ENCODE results near the gene PPM1J. TPM values are rescaled to one million over a fixed set of nuclear protein-coding genes. Genes with fewer than 3 reads are reported as not detected.
A peak's percentile ranks its signal among the peaks of the same experiment; 100 is the strongest.

PPM1J gene
- polyA plus RNA-seq, 1 of the 3 experiments (the other 2 are of a cell fraction), result 5.3 TPM

DNA sequence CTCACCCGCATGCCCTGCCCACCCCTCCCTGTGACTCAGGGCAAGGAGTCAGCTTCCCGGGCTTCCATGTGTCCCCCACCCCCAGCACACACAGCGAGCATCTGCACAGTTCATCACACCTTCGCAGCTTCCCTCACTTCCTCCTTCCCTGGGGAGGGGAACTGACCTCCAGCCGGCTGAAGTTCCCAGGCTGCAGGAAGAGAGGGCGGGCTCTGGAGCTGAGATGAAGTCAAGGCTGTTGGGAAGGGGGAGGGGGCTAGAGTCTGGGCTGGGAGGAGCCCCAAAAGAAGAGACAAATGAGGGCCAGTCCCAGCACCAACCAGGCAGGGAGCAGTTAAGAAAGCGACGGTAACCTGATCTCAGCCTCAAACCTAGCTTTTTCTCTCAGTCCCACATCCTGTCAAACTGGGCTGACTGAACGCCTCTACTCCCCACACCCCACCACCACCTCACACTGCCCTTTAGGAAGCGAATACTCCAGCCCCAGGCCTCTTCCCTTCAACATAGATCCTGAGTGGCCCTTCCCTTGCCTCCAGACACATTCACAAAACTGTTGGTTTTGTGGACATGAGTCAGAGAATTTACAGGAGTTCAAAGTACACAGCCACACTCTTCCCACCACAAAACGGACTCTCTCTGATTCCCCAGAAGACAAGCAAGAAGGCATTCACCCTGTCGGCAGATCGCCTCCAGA lies 10.1 kb downstream of the PPM1J start (continued):
- TF ChIP-seq, protein P1, sequence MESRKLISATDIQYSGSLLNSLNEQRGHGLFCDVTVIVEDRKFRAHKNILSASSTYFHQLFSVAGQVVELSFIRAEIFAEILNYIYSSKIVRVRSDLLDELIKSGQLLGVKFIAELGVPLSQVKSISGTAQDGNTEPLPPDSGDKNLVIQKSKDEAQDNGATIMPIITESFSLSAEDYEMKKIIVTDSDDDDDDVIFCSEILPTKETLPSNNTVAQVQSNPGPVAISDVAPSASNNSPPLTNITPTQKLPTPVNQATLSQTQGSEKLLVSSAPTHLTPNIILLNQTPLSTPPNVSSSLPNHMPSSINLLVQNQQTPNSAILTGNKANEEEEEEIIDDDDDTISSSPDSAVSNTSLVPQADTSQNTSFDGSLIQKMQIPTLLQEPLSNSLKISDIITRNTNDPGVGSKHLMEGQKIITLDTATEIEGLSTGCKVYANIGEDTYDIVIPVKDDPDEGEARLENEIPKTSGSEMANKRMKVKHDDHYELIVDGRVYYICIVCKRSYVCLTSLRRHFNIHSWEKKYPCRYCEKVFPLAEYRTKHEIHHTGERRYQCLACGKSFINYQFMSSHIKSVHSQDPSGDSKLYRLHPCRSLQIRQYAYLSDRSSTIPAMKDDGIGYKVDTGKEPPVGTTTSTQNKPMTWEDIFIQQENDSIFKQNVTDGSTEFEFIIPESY (IDR thresholded peaks at IDR 0.05; ENCODE audit: borderline replicate concordance, low read depth), result no peak
- peak; percentile 66; the same call in 1 of the 2 replicates for TF ChIP-seq GABPA (IDR thresholded peaks at IDR 0.05; ENCODE audit: low read depth)
- 0 out of 4 replicates have a peak, but pooled peaks of 1 of the 2 experiments have one; percentile 40 for TF ChIP-seq EP300 (IDR thresholded peaks at IDR 0.05; ENCODE audit: borderline replicate concordance in 1 of 2, low read depth in 1 of 2, low read length in 1 of 2)
- TF ChIP-seq NRF1 (IDR thresholded peaks at IDR 0.05; ENCODE audit: low read depth, low read length), result no peak
- no peak for TF ChIP-seq RAD21 (IDR thresholded peaks at IDR 0.05; ENCODE audit: low read length)
- TF ChIP-seq JUND (IDR thresholded peaks at IDR 0.05), result no peak
- TF ChIP-seq SIN3A (IDR thresholded peaks at IDR 0.05; ENCODE audit: borderline replicate concordance, low read depth, low read length), result peak; percentile 24; the same call in 1 of the 2 replicates
- peak; percentile 31 for TF ChIP-seq MXI1 (IDR thresholded peaks at IDR 0.05; ENCODE audit: low read depth, low read length)
- TF ChIP-seq, protein P2, sequence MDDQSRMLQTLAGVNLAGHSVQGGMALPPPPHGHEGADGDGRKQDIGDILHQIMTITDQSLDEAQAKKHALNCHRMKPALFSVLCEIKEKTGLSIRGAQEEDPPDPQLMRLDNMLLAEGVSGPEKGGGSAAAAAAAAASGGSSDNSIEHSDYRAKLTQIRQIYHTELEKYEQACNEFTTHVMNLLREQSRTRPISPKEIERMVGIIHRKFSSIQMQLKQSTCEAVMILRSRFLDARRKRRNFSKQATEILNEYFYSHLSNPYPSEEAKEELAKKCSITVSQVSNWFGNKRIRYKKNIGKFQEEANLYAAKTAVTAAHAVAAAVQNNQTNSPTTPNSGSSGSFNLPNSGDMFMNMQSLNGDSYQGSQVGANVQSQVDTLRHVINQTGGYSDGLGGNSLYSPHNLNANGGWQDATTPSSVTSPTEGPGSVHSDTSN (IDR thresholded peaks at IDR 0.05), result 0 out of 2 replicates have a peak, but pooled peaks have one; percentile 11
- no peak for TF ChIP-seq MEF2A (IDR thresholded peaks at IDR 0.05; ENCODE audit: borderline replicate concordance, low read depth)

DNA sequence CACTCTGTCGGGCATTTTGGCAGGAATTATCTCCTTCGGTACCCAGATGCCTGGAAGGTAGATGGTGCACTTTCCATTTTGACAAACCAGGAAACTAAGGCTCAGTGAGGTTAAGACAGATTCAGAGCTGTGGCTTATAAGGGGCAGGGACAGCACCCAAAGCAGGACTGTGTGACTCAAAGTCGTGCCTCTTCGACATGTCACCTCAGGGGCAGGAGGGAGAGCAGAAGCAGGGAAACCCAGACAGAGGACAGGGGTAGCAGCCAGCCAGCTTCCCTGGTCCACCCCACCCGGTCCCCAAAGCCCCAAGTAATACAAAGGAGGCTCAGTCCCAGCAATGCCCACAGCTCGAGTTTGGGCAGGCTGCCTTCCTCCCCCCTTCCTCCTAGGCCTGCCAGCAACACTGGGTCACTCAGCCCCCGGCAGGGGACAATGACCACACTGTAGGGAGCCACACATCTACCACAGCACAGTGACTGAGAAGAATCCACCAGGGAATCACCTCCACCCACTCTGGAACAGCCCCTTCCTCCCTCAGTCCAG lies 10.7 kb downstream of the PPM1J start:
- CTCF ChIA-PET, result interaction anchor here (0.6 to 3.5 kb wide), 6 partner anchors 11 to 314 kb away, joined by 3 to 15 read pairs (median 6); partner anchors contain the start of genes MOV10 and PPM1J
- no peaks in the 10 kb centered on the region for H3K27me3 ChIP-seq (ENCODE audit: insufficient read depth)
- peaks cover 24 to 35% of the 10 kb centered on the region in 2 experiments for H3K36me3 ChIP-seq (replicated peaks in 1 of 2; ENCODE audit: control insufficient read depth in 1 of 2, insufficient read depth in 2 of 2, low read length in 1 of 2)
- 56% methylated on average over 5 of the region's 7 CpGs for WGBS (ENCODE audit: low lambda C conversion rate)
- peak overlapping the region; percentile 67 to 87 for H3K27ac ChIP-seq (ENCODE audit: low read depth in 2 of 2, low read length in 1 of 2)
- peaks cover 34 to 56% of the 10 kb centered on the region in 2 experiments; a peak in 3 of 4 replicates for H3K4me1 ChIP-seq (ENCODE audit: control insufficient read depth in 1 of 2, insufficient read depth in 2 of 2, low read depth in 1 of 2, low read length in 1 of 2)
- TF ChIP-seq RCOR1 (IDR thresholded peaks at IDR 0.05; ENCODE audit: low read length) (no peak), GABPA (IDR thresholded peaks at IDR 0.05; ENCODE audit: low read depth) (no peak), EP300 (IDR thresholded peaks at IDR 0.05; ENCODE audit: borderline replicate concordance in 1 of 2, low read depth in 1 of 2, low read length in 1 of 2) (no peak), MEF2A (IDR thresholded peaks at IDR 0.05; ENCODE audit: borderline replicate concordance, low read depth) (no peak), RAD21 (IDR thresholded peaks at IDR 0.05; ENCODE audit: low read length) (no peak), SMC3 (IDR thresholded peaks at IDR 0.05; ENCODE audit: low read depth, low read length) (no peak), NRF1 (IDR thresholded peaks at IDR 0.05; ENCODE audit: low read depth, low read length) (no peak), RFX5 (IDR thresholded peaks at IDR 0.05; ENCODE audit: low read length) (no peak), EZH2phosphoT487 (IDR thresholded peaks at IDR 0.05; ENCODE audit: borderline replicate concordance, low read depth) (no peak), TCF12 (IDR thresholded peaks at IDR 0.05) (no peak), RXRA (IDR thresholded peaks at IDR 0.05; ENCODE audit: borderline replicate concordance, low read depth) (no peak), CHD2 (IDR thresholded peaks at IDR 0.05; ENCODE audit: low read length, partially characterized antibody) (no peak), GATA2 (CRISPR knock-in tag; IDR thresholded peaks at IDR 0.05) (no peak)
- TF ChIP-seq, protein P3, sequence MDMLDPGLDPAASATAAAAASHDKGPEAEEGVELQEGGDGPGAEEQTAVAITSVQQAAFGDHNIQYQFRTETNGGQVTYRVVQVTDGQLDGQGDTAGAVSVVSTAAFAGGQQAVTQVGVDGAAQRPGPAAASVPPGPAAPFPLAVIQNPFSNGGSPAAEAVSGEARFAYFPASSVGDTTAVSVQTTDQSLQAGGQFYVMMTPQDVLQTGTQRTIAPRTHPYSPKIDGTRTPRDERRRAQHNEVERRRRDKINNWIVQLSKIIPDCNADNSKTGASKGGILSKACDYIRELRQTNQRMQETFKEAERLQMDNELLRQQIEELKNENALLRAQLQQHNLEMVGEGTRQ (IDR thresholded peaks at IDR 0.05; ENCODE audit: borderline replicate concordance, low read depth, low read length), result no peak
- TF ChIP-seq, protein P4, sequence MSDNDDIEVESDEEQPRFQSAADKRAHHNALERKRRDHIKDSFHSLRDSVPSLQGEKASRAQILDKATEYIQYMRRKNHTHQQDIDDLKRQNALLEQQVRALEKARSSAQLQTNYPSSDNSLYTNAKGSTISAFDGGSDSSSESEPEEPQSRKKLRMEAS (IDR thresholded peaks at IDR 0.05; ENCODE audit: low read depth), result no peak
- TF ChIP-seq, protein P5, sequence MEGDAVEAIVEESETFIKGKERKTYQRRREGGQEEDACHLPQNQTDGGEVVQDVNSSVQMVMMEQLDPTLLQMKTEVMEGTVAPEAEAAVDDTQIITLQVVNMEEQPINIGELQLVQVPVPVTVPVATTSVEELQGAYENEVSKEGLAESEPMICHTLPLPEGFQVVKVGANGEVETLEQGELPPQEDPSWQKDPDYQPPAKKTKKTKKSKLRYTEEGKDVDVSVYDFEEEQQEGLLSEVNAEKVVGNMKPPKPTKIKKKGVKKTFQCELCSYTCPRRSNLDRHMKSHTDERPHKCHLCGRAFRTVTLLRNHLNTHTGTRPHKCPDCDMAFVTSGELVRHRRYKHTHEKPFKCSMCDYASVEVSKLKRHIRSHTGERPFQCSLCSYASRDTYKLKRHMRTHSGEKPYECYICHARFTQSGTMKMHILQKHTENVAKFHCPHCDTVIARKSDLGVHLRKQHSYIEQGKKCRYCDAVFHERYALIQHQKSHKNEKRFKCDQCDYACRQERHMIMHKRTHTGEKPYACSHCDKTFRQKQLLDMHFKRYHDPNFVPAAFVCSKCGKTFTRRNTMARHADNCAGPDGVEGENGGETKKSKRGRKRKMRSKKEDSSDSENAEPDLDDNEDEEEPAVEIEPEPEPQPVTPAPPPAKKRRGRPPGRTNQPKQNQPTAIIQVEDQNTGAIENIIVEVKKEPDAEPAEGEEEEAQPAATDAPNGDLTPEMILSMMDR (IDR thresholded peaks at IDR 0.05), result no peak
- TF ChIP-seq, protein P6, sequence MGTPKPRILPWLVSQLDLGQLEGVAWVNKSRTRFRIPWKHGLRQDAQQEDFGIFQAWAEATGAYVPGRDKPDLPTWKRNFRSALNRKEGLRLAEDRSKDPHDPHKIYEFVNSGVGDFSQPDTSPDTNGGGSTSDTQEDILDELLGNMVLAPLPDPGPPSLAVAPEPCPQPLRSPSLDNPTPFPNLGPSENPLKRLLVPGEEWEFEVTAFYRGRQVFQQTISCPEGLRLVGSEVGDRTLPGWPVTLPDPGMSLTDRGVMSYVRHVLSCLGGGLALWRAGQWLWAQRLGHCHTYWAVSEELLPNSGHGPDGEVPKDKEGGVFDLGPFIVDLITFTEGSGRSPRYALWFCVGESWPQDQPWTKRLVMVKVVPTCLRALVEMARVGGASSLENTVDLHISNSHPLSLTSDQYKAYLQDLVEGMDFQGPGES (IDR thresholded peaks at IDR 0.05; ENCODE audit: low read depth, low read length), result no peak
- peak overlapping the region; percentile 96 for H3K4me2 ChIP-seq
- POLR2A ChIA-PET, result interaction anchor here (0.8 to 2.6 kb wide), 3 partner anchors 11 to 30 kb away, joined by 3 to 8 read pairs (median 3); partner anchors contain the start of genes MOV10 and PPM1J
- H3K9me2 ChIP-seq, result no peaks in the 10 kb centered on the region
- H3K4me3 ChIP-seq (ENCODE audit: low read depth in 2 of 2, low read length in 1 of 2), result peak overlapping the region; percentile 93 to 94
- DNase-seq, result no peak
- H3K9me3 ChIP-seq, result no peaks in the 10 kb centered on the region
- H3K9ac ChIP-seq, result peak overlapping the region; percentile 98
- H3F3A ChIP-seq (replicated peaks; ENCODE audit: insufficient read depth), result peaks cover 41% of the 10 kb centered on the region
- no peak overlapping the region for H2AFZ ChIP-seq (ENCODE audit: low read depth)
- H3K79me2 ChIP-seq (ENCODE audit: insufficient read depth), result peaks cover 43% of the 10 kb centered on the region
- peaks cover 11% of the 10 kb centered on the region for H4K20me1 ChIP-seq (ENCODE audit: insufficient read depth)

All from SK-N-SH (cell line).